Measurements from ENCODE around the gene TMEM132D. TPM values are rescaled to one million over a fixed set of nuclear protein-coding genes. Genes with fewer than 3 reads are reported as not detected.

Gene TMEM132D
- total and polyA plus RNA-seq, 2 of the 4 experiments (the other 2 are of a cell fraction), result not detected

DNA sequence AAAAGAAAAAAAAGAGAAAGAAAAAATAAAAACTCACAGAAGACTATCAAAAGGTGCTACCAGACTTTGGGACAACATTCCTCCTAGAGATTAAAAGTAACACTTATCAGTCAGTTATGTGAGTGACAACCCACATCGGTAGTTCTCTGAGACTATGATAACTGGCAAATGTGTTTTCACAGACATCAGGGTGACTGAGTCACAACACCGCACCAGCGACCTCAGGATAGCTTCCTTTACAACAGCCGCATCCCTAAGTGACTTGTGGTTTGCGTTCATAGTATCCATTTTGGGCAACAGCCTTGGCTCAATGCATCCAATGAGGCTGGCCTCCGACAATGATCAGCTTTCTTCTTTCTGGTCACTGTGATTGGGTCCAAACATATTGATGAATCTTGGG lies 359.1 kb downstream of the TMEM132D start:
- no peak overlapping the region for H2AFZ ChIP-seq (replicated peaks; ENCODE audit: low read length, poor library complexity)
- dilution Hi-C loops (cut with HindIII; ENCODE audit: low sequenced_read_pairs, unreplicated experiment) (no loop called here), in situ Hi-C loops (cut with MboI; ENCODE audit: low sequenced_read_pairs) (no loop called here), intact Hi-C loops (cut with micrococcal nuclease) (no loop called here)
- no peaks in the 10 kb centered on the region for H3K36me3 ChIP-seq (ENCODE audit: control insufficient read depth, insufficient read depth, low read length)
- no peak overlapping the region for H3K9ac ChIP-seq (ENCODE audit: low read depth, low read length)
- H3K9me3 ChIP-seq (ENCODE audit: control insufficient read depth, insufficient read depth, low read length), result peaks cover 24% of the 10 kb centered on the region
- no peak overlapping the region for H2AK5ac ChIP-seq (ENCODE audit: low read depth, low read length)
- H2BK120ac ChIP-seq (ENCODE audit: low read depth, low read length), result no peak overlapping the region
- H3K14ac ChIP-seq (replicated peaks; ENCODE audit: low read depth, low read length), result no peak overlapping the region
- H2BK5ac ChIP-seq (ENCODE audit: low read depth, low read length, poor library complexity, severe bottlenecking), result no peak overlapping the region
- H3K4me1 ChIP-seq (ENCODE audit: control insufficient read depth, insufficient read depth, low read length), result no peaks in the 10 kb centered on the region
- no peaks in the 10 kb centered on the region for H3K9me1 ChIP-seq (ENCODE audit: insufficient read depth, low read length)
- CTCF ChIA-PET, result no interaction called here
- no peak overlapping the region for H4K5ac ChIP-seq (ENCODE audit: low read depth, low read length)
- POLR2A ChIA-PET (ENCODE audit: unreplicated experiment), result no interaction called here
- ATAC-seq (ENCODE audit: low read depth) (no peak), DNase-seq (no peak)
- no peaks in the 10 kb centered on the region for H4K20me1 ChIP-seq (ENCODE audit: insufficient read depth, low read length)
- H3K23ac ChIP-seq (ENCODE audit: low read depth, low read length), result no peak overlapping the region
- H2BK15ac ChIP-seq (ENCODE audit: low read depth, low read length), result no peak overlapping the region
- H3K27me3 ChIP-seq (ENCODE audit: control insufficient read depth, insufficient read depth, low read length), result no peaks in the 10 kb centered on the region
- no peak overlapping the region for H4K91ac ChIP-seq (ENCODE audit: insufficient read depth, low read depth, low read length)
- no peak overlapping the region for H4K8ac ChIP-seq (ENCODE audit: low read depth in 2 of 2, low read length in 2 of 2)
- H2BK20ac ChIP-seq (ENCODE audit: low read depth, low read length), result no peak overlapping the region
- H3K79me1 ChIP-seq (ENCODE audit: low read depth in 1 of 2, low read length in 2 of 2), result no peaks in the 10 kb centered on the region
- no peak overlapping the region for H3K27ac ChIP-seq (ENCODE audit: insufficient read depth, low read length)
- H3K18ac ChIP-seq (ENCODE audit: low read depth, low read length), result no peak overlapping the region
- TF ChIP-seq NFE2L2 (IDR thresholded peaks at IDR 0.05; ENCODE audit: low read depth, low read length) (no peak), CTCF (conservative IDR thresholded peaks at IDR 0.05; ENCODE audit: low read depth, low read length) (no peak), CEBPB (IDR thresholded peaks at IDR 0.05; ENCODE audit: low read depth, low read length) (no peak), SMC3 (IDR thresholded peaks at IDR 0.05; ENCODE audit: low read depth, low read length) (no peak), RCOR1 (IDR thresholded peaks at IDR 0.05; ENCODE audit: insufficient replicate concordance, low read length) (no peak), USF2 (IDR thresholded peaks at IDR 0.05; ENCODE audit: low read depth, low read length) (no peak), CHD1 (IDR thresholded peaks at IDR 0.05; ENCODE audit: low read depth, low read length) (no peak), POLR2A (IDR thresholded peaks at IDR 0.05; ENCODE audit: low read depth, low read length) (no peak), RAD21 (IDR thresholded peaks at IDR 0.05; ENCODE audit: low read length) (no peak), BHLHE40 (IDR thresholded peaks at IDR 0.05; ENCODE audit: low read depth, low read length) (no peak), ELK1 (IDR thresholded peaks at IDR 0.05; ENCODE audit: borderline replicate concordance, low read depth, low read length) (no peak), FOS (IDR thresholded peaks at IDR 0.05; ENCODE audit: low read depth, low read length) (no peak), MXI1 (IDR thresholded peaks at IDR 0.05; ENCODE audit: borderline replicate concordance, low read depth, low read length) (no peak), MAZ (IDR thresholded peaks at IDR 0.05; ENCODE audit: borderline replicate concordance, low read depth, low read length) (no peak), MAFK (IDR thresholded peaks at IDR 0.05; ENCODE audit: low read depth, low read length) (no peak), RFX5 (IDR thresholded peaks at IDR 0.05; ENCODE audit: low read depth, low read length) (no peak)
- no TSS peak for BruUV-seq (replicated peaks)
- H3K56ac ChIP-seq (ENCODE audit: extremely low read depth, insufficient read depth, low read length), result no peak overlapping the region
- H2AK9ac ChIP-seq (replicated peaks; ENCODE audit: low read depth, low read length, poor library complexity), result no peak overlapping the region
- WGBS, 2 experiments (ENCODE audit: extremely low coverage in 2 of 2, insufficient read length in 1 of 2), result 70% methylated on average over 2 of the region's 6 CpGs; no CpG with 5 or more reads in 1 of the 2 experiments
- no peak overlapping the region for H3K4me3 ChIP-seq (ENCODE audit: insufficient read depth, low read depth, low read length)
- H3K4me2 ChIP-seq (ENCODE audit: low read depth, low read length), result no peak overlapping the region
- H3K4ac ChIP-seq (ENCODE audit: low read depth, low read length), result no peak overlapping the region
